Endometrial microvascular endothelial cells (primary cell): Measurements from ENCODE around the gene C16orf82. TPM values are rescaled to one million over a fixed set of nuclear protein-coding genes. Genes with fewer than 3 reads are reported as not detected.
"Not testable (repeated sequence)": the region's sequence is repeated elsewhere in the genome, so short reads cannot be mapped to it uniquely, and the experiment has no call there.

Source experiments
- in situ Hi-C: cut with HindIII; loops from 2 replicates; pipeline ENCODE4 v1.10.0; 2017; ENCODE audit warnings: low sequenced_read_pairs, low pct_unique_long_range_greater_than_20kb; ENCODE audit errors: inconsistent ontology term
- total RNA-seq: library from RNA; depleted of rRNA; stranded (reverse); fragments of >200 nt; gene quantifications from one replicate; pipeline ENCODE4 v1.2.3, GENCODE V29; 2015; ENCODE audit errors: inconsistent ontology term

C16orf82 gene
- total RNA-seq, 1 donor from 2014 or later, result not detected

DNA sequence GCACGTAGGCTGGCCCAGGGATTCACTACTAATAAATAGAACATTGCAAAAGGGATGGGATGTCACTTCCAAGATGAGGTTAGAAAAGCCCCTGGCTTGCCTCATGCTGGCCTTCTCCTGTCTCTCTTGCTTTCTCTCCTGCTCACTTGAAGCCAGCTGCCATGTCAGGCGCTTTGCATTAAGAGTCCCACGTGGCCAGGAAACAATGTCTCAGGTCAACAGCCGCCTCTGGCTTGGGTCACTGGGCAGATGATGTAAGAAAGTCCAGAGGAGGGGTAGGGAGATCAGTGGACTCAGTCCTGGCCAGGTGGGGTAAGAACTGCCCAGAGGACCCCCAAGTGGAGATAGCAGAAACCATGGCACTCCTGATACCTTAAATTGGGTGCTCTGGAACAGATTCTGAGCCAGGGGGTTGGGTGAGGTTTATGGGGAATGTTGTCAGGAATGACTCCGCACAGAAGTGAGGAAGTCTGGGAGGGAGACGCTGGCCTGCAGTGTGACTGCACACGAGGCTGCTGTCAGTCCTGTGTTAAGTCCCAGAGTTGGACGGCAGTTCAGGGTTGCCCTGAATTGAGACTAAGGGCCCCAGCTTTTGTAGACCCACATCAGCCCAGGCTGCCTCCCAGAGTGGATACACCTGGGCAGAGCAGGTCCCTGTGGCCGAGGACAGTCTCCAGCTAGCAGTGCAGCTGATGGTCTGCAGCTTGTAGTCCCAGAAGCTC, 17.7 kb downstream of the C16orf82 start:
- in situ Hi-C loops, result no loop called here

DNA sequence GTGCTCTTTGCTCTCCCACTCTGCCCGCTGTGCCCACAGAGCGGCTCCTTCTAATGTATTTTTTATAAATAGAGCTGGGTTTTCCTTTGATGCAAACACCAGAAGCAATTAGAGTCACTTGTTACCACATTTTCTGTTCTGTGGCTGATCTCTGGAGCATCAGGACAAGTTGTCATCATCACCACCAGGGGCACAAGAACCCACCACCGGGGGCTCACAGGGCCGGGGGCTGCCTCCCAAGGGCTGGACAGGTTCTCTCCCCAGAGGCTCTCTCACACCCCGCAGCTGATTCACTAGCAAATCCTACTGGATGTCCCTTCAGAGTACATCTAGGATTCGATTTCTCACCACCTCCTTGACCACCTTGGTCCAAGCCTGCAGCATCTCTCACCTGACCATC, 18.5 kb downstream of the C16orf82 start:
- in situ Hi-C loops, result no loop called here

DNA sequence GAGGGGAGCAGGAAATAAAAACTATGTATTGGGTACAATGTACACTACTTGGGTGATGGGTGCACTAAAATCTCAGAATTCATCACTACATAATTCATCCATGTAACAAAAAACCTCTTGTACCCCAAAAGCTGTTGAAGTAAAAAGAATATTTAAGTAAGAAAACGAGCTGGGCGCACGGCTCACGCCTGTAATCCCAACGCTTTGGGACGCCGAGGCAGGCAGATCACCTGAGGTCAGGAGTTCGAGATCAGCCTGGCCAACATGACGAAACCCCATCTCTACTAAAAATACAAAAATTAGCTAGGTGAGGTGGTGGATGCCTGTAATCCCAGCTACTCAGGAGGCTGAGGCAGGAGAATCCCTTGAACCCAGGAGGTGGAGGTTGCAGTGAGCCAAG, 19.3 kb downstream of the C16orf82 start:
- in situ Hi-C loops, result not testable (repeated sequence)

DNA sequence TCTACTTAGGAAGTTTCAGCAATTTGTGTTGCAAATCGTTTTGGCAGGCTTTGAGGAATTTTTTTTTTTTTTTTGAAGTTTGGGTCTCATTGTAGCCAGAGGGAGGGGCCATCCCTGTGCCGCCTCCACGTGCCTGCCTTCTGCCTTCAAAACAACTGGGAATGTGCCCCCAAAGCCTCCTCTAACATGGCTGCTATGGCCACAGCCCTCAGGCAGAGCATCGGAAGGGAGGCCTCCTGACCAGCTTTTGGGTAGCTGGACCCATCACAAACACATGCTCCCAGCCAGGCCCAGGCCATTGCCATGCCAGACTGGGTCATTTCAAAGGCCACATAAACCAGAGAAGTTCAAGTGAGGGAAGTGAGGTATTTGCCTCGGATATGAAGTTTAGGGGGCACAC, 21.5 kb downstream of the C16orf82 start:
- in situ Hi-C loops, result no loop called here

DNA sequence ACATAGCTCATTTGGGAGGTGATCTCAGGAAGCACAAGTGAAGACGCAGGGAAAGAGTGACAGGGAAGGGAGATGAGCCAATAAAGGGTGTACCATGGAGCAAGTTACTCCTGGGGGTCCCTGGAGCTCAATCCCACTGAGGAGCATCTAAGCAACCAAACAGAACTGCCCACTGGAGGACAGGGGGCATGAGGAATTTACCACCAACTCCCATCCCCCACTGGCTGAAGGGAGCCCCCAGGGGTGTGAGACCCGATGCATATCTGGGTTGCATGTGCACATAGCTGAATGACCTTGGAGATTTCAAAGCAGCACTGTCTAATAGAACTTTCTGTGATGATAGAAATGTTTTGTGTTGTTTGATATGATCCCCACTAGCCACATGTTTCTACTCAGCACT, 29.6 kb downstream of the C16orf82 start:
- in situ Hi-C loops, result no loop called here

DNA sequence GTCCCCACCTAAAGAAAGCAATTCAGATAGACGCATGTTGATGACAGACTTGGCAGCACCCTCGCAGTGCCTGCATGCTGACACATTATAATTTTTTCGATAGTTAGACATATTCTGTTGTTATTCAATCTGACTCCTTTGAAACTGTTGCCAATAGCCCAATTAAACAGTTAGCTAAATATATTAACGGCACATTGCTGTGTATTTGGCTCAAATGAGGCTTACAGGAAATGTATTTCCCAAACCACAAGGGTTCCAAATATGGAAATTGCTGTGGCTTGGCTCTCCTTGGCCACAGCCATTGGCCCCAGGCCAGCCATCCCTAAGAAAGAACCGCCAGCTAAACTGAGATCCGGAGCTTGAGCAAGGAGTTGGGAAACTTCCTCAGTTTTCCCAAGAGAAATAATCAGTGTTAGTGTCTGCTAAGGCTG, 31.1 kb downstream of the C16orf82 start:
- in situ Hi-C loops, result no loop called here

DNA sequence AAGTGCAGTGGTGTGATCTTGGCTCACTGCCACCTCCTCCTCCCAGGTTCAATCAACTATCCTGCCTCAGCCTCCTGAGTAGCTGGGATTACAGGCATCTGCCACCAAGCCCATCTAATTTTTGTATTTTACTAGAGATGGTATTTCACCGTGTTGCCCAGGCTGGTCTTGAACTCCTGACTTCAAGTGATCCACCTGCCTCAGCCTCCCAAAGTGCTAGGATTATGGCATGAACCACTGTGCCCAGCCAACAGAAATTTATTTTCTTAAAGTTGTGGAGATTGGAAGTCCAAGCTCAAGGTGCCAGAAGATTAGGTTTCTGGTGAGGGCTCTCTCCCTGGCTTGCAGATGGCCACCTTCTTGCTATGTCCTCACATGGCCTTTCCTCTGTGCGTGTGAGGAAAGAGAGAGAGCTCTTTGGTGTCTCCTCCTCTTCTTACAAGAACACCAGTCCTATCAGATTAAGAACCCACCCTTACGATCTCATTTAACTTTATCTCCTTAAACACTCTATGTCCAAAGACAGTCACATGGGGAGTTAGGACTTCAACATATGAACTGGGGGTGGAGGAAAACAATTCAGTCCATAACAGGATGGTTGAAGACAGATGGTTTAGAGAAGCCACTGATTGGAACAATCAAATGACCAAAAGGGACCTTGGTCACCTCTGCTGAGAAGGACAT, 31.8 kb downstream of the C16orf82 start:
- in situ Hi-C loops, result no loop called here

DNA sequence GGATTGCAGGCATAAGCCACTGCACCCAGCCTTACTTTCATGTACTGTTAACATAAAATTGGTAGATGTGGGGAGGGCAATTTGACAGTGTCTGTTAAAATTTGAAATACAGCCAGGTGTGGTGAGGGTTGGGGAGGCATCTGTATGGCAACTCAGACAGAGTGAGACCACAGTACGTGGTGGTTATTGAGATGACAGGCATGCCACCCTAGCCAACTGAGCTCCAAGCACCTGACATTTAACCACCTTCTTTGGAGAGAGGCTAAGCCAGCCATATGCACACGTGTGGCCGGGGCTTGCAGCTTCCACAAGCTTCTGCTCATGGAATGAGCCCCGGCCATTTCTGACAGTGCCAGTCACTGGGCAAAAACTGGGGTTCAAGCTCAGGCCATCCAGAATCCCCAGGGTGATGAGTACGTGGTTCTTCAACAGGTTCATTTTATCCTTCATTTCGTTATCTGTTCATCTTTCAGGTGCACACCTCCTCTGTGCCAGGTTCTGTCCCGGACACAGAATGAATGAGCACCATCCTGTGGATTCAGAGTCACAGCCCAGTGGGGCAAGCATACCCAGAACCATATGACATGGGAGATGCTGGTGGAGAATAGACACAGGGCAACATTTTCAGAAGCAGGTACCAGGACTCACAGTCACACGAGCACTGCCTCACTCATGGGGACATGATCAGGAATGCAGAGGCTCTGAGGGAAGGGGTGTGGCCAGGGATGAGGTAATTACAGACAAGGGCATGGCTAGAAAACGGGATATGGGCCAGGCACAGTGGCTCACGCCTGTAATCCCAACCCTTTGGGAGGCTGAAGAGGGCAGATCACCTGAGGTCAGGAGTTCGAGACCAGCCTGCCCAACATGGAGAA, 36.2 kb downstream of the C16orf82 start:
- in situ Hi-C loops, result no loop called here

DNA sequence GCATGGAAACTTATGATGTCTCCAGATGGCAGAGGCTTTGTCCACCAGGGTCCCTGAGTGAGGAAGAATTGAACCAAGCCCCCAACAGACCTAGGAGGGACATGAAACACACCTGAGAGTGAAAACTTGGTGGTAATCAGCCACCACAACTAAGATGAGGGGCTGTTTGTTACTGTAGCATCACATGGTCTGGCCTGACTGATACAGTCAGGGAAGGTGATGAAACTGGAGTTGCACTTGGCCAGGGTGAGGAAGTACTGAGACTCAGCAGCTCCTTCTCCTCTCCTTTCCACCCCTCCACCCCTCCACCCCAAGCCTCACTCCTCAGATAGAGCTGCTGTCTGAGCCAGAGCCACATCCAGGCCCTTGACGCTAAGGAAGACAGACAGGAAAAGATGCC, 37.2 kb downstream of the C16orf82 start:
- in situ Hi-C loops, result no loop called here

DNA sequence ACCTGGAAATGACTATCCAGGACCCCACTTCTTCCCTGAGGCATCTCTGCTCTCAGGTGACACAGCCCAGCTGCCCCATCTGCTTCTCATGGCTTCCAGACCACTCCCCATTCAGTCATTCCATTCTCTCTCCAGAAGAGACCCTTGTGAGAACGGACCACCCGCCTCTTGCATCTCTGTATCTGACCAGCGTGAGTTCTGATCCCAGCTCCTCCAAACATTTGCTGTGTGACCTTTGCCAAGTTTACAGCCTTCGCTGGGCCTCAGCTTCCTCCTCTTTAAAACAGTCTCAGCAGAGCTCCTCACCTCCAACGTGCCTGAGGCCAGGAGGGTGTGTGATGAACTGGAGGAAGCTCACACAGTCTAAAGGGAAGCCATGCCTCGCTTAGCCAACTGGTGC, 39.6 kb downstream of the C16orf82 start:
- in situ Hi-C loops, result no loop called here

DNA sequence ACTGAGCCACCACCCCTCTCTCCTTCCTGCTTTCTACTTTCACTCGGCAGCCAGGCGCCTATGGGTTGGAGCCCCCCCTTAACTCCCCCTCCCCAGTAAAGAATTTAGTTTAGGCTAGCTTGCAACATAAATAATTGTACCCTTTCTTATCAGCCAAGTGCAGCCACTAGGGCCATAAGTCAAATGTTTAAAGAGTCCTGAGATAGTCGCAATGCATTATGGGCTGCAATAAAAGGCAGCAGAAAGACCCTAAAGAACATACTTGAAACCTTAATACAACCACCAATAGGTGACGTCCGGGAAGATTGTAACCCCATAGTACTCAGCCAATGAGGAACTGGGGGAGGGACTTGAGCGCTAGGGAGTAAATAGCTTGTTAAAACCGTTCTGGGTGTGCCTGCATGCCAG, 40.5 kb downstream of the C16orf82 start:
- in situ Hi-C loops, result no loop called here

DNA sequence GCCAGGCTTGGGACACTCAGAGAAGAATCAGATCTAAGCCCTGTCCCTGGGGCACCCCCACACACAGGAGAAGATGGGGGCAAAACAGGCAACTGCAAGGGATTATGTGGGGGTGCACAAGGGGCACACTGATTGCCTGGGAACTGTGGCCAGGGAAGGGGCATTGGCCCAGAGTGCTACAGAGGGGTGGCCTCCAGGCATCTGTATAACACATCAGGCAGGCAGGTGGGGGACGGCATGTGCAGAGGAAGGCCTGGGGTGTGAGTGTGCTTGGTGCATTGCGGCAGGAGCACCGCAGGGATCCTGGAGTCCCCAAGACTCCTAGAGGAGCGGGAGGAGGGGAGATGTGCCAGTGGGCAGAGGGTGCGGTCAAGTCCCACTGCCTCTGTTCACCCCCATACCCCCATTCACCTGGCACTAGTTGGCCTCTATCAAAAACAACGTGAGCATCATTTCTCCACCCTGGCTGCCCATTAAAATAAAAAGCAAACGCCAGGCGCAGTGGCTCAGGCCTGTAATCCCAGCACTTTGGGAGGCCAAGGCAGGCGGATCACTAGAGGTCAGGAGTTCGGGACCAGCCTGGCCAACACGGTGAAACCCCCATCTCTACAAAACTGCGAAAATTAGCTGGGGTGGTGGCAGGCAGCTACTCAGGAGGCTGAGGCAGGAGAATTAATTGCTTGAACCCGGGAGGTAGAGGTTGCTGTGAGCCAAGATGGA, 41.5 kb downstream of the C16orf82 start:
- in situ Hi-C loops, result no loop called here

DNA sequence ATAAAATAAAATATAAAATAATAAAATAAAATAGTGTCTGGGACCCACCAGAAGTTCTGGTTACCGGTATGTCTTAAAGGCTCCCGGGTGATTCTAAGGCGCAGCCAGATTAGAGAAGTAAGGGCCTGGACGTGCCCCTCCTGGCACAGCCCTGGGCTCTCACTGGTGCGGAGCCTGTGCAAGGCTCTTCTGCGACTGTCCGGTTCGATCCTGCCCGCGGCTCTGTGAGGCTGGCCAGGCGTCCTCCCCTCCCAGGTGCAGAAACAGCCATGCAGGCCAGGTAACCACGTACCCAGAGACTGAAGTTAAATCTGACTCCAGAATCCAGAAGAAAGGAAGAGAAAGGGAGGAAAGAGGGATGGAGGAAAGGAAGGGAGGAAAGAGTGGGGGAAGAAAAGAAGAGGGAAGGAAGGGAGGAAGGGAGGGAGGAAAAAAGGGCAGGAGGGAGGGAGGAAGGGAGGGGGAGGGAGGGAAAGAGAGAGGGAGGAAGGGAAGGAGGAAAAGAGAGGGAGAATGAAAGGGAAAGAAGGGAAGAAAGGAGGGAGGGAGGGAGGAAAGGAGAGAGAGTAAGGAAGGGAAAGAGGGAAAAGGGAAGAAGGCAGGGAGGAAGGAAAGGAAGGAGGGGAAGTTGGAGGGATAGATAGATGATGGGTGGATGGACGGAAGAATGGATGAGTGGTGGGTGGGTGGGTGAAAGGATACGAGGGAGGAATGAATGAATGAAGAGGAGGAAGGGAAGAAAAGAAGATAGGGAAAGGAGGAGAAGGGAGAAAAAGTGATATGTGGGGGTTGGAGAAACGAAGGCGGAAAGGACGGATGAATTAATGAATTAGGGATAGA, 42.3 kb downstream of the C16orf82 start:
- in situ Hi-C loops, result no loop called here

DNA sequence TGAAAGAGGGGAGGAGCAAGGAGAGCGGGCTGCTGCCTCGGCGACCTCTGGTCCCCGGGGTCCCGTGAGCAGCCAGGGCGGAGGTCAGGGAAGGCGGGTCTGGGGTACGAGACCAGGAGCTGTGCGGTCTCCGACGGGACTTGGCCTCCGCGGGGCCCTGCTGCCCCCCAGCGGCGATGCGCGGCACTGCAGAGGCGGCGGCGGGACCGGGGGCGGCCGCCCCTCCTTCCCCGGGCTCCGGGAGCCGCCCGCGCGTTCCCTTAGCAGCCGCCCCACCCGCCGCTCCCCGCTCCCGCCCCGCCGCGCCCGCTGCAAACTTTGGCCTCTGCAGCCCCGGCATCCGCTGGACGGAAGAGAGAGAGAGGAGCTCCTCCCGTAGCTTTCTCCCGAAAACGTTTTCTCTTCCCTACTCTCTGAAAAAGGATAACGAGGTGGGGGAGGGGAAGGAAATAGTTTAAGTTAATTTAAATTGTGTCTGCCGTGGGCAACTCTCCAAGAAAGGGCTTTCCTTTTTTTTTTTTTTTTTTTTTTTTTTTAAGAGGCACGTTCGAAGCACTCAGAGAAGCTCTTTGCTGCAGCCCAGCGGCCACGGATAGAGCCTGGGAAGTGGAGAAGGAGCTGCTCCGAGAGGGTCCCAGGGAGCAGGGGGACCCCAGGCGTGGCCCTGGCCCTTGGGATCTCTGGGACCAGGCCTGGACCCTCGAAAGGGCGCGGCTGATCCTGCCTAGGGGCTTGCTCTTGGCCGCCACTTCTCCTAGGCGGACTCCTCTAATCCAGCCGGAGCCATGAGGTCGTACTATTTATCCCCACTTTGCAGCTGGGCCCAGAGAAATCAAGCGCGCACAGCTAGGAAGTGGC, 43.2 kb downstream of the C16orf82 start:
- in situ Hi-C loops, result no loop called here

DNA sequence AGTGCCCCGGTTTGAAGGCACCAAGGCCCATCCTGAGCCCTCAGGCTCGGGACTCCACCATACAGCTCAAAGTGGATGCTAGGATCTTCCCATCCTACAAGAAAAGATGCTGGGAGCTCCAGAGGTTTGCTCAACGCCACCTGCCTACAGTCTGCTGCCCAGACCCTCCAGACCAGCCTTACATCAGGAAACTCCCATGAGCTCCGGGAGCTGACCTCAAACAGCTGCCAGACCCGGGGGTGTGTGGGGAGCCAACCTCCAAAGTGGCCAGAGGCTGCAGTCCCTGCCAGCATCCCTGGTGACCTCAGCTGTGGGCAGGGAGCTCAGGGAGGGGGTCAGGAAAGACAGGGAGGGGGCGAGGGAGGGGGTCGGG, 43.8 kb downstream of the C16orf82 start:
- in situ Hi-C loops, result no loop called here

DNA sequence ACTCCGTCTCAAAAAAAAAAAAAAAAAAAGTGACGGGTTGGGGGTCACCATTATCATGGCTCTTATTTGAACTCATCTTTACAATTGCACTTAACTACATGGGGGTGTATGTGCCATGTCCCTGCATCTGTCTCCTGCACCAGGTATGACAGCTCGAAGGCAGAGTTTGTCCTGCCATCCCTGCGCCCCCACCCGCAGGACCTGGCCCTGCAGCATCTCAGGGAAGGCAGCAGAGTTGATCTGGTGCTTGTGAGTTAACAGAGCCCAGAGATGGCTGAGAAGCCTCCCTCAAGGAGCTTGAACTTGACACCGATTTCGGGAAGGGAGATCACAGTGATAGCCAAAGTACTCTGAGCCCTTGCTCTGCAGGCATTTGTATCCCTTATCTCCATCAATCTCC, 44.8 kb downstream of the C16orf82 start:
- in situ Hi-C loops, result no loop called here

DNA sequence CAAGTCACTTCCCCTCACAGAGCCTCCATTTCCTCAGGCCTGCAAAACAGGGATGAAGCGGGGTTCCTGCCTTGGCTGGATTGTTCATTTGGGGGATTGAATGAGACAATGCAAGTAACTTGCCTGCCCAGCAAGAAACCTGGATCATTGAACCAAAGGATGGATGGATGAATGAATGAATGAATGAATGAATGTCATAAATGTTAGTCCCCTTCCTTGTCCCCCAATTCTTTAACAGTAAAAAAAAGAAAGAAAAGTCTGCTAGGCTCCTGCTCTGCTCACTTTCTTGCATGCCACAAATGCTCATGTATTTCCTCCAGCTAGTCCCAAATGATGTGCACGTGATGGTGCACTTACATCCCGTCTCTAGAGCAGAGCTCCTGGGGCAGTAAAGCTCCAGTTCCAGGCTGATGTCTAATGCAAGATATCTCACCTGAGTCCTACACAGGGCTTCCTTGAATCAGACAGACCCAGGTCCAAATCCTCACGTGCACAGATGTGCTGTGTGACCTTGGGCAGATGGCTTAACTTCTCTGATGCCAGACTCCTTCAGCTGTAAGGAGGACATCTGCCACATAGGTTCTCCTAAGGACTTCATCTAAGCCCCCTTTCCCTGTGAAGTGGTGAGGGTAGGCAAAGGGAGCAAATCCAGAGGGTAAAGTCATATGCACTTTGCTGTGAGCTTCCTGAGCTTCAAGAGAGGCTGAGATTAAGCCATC, 45.5 kb downstream of the C16orf82 start:
- in situ Hi-C loops, result no loop called here
